IPS DF 6.9 (cell line): ENCODE results near the gene PRKCD.

ENCODE experiments used
- DNase-seq: peaks from one replicate; pipeline ENCODE4 v3.0.0-alpha.2; 2013; ENCODE audit warnings: low read depth, low spot score
- H3K27ac ChIP-seq: one replicate; pipeline ENCODE4 v1.5.1; 2013; ENCODE audit warnings: low read length, control low read depth
- H3K27me3 ChIP-seq: 2 replicates; pipeline ENCODE4 v1.6.1; 2013; ENCODE audit warnings: mild to moderate bottlenecking, low read length; ENCODE audit not compliant: control insufficient read depth, insufficient read depth
- H3K36me3 ChIP-seq: 2 replicates; pipeline ENCODE4 v1.6.1; 2013; ENCODE audit warnings: low read length; ENCODE audit not compliant: control insufficient read depth, insufficient read depth
- H3K4me1 ChIP-seq: 2 replicates; pipeline ENCODE4 v1.6.1; 2013; ENCODE audit warnings: low read length; ENCODE audit not compliant: control insufficient read depth, insufficient read depth
- H3K4me3 ChIP-seq: 2 replicates; pipeline ENCODE4 v1.5.1; 2013; ENCODE audit warnings: mild to moderate bottlenecking, low read length
- H3K9me3 ChIP-seq: 2 replicates; pipeline ENCODE4 v1.6.1; 2013; ENCODE audit warnings: low read length, inconsistent platforms; ENCODE audit not compliant: control insufficient read depth, insufficient read depth
- WGBS: extraction: QIAGEN DNeasy Blood & Tissue Kit; methylation state at CpG from one replicate; pipeline ENCODE4 v1.1.7; 2013; ENCODE audit warnings: mixed read lengths, missing lambda C conversion rate; ENCODE audit not compliant: insufficient read length, insufficient coverage; 5-methylcytosine and 5-hydroxymethylcytosine counted together

PRKCD gene

DNA sequence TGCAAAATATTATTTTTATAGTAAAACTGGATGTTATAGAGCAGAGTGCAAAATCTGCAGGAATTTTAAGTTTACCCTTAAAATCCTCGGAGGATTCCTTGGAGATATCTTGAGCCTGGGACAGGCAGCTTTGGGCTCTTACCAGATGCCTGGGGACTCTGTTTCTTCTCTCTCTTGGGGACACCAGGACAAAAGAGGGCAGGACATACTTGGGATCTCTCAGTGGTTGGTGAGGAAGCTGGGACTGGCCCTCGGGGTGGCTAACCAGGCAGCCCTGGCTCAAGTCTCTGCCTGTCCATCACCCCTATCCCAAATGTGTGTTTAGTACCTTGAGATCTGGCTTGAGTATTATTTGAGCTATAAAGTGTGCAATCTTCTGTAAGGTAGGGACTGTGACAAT lies 56.2 kb downstream of the PRKCD start:
- Histone ChIP-seq H3K27ac (no peak overlapping the region), H3K36me3 (no peaks in the 10 kb centered on the region), H3K4me3 (no peak overlapping the region), H3K27me3 (no peaks in the 10 kb centered on the region), H3K4me1 (no peaks in the 10 kb centered on the region), H3K9me3 (no peaks in the 10 kb centered on the region)
- WGBS, result no CpG with 5 or more reads among the region's 2 CpGs
- DNase-seq, result no peak

DNA sequence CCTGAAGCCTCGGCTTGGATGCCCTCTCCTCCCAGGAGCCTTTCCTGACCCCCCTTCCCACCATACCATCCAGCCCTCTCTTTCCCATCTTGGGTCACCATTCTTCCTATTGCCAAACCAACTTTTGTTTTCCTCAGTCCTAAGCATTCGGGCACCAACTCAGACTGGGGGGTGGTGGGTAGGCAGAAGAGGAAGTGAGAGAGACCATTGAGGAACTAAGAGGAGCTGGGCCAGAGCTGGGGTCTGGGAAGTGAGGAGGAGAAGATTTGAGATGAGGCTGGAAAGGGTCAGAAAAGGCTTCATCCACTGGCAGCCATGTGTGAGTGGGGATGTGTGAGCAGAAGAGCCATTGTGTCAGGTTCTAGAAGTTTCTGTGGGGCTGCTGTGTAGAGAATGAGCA lies 57.1 kb downstream of the PRKCD start:
- no peak overlapping the region for H3K27ac ChIP-seq
- no peaks in the 10 kb centered on the region for H3K9me3 ChIP-seq
- no peaks in the 10 kb centered on the region for H3K36me3 ChIP-seq
- no CpG with 5 or more reads among the region's 2 CpGs for WGBS
- DNase-seq, result no peak
- no peak overlapping the region for H3K4me3 ChIP-seq
- no peaks in the 10 kb centered on the region for H3K27me3 ChIP-seq
- H3K4me1 ChIP-seq, result no peaks in the 10 kb centered on the region

DNA sequence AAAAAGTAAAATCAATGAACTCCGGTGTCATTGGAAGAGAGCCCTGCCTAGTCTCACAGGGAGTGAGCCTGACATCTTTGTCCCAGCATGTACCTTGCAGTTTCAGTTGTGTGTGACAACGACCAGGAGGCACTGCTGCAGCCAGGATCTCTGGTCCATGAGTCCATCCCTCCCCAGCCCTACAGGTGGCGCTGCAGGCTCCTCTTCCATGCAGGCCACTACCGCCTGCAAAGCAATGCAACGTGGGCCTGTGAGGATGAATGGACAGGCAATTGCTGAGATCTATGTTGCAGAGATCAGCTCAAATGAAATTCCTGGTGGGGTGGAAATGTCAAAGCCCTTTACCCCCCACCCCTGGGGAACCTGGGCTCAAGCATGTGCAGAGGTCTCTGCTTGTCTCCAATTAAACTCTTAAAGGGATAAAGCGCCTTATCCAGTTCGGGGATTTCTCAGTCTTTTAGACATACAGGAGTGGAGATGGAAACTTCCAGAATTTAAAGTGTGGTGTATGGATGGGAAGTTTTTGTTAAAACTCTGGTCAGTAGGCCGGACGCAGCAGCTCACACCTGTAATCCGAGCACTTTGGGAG lies 59.0 kb downstream of the PRKCD start:
- H3K9me3 ChIP-seq, result no peaks in the 10 kb centered on the region
- H3K27ac ChIP-seq, result no peak overlapping the region
- no peak overlapping the region for H3K4me3 ChIP-seq
- peaks cover 16% of the 10 kb centered on the region for H3K36me3 ChIP-seq
- no peaks in the 10 kb centered on the region for H3K27me3 ChIP-seq
- WGBS, result no CpG with 5 or more reads among the region's 10 CpGs
- H3K4me1 ChIP-seq, result no peaks in the 10 kb centered on the region
- peak; percentile 80 for DNase-seq

DNA sequence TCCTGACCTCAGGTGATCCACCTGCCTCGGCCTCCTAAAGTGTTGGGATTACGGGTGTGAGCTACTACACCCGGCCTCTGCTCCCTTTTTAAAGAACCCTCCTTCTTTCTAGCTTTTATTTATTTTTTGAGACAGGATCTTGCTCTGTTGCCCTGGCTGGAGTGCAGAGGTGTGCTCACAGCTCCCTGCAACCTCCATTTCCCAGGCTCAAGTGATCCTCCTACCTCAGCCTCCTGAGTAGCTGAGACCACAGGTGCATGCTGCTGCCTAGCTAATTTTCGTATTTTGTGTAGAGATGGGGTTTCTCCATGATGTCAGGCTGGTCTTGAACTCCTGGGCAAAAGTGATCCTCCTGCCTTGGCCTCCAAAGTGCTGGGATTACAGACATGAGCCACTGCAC lies 60.3 kb downstream of the PRKCD start:
- no peak for DNase-seq
- Histone ChIP-seq H3K27me3 (no peaks in the 10 kb centered on the region), H3K27ac (no peak overlapping the region), H3K4me1 (no peaks in the 10 kb centered on the region), H3K9me3 (no peaks in the 10 kb centered on the region), H3K4me3 (no peak overlapping the region), H3K36me3 (peaks cover 27% of the 10 kb centered on the region)
- WGBS, result no CpG with 5 or more reads among the region's 4 CpGs

DNA sequence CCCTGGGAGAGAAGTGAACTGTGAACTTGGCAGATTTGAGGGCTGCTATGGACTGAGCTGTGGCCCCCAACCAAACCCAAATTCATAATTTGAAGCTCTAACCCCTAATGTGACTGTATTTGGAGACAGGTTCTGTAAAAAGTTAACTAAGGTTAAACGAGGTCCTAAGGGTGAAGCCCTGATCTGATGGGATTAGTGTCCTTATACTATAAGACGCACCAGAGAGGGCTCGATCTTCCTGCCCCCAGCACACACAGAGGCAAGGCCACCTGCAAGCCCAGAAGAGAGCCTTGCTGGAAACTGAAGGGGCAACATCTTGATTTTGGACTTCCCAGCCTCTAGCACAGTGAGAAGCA lies 60.8 kb downstream of the PRKCD start:
- Histone ChIP-seq H3K9me3 (no peaks in the 10 kb centered on the region), H3K27ac (no peak overlapping the region), H3K4me3 (no peak overlapping the region), H3K36me3 (peaks cover 32% of the 10 kb centered on the region), H3K4me1 (no peaks in the 10 kb centered on the region), H3K27me3 (no peaks in the 10 kb centered on the region)
- WGBS, result no CpG with 5 or more reads among the region's 3 CpGs
- DNase-seq, result no peak

DNA sequence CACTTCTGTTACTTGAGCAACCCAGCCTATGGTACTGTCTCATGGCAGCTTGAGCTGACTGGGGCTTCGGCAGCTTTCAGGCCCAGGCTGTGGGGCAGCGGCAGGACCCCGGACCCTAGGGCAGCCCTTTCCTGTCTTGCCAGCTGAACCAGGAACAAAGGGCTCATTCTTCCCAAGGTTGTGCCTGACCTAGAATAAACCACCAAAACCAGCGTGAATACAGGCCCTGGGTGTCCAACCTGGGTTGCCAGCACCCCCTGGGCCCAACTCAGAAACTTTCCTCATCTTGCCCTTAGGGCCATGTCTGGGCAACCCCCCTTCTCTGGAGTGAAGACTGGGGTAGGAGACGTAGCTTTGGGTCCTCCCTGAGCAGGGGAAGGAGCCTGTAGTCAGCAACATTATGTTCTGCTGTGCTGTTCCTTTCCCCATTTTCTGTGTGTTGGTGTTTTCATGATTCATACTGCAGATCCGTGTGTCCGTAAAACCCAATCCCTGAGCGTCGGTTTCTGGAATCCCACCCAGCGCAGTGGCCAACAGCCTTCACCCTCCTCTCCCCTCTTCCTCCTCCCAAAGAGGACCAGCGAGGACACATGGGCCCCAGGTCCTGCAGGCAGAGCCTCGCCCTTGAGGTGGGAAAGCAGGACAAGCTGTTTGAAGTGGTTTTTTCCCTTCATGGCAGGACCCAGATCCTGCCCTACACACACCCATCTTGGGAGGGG lies 61.3 kb downstream of the PRKCD start:
- Histone ChIP-seq H3K36me3 (peaks cover 37% of the 10 kb centered on the region), H3K9me3 (no peaks in the 10 kb centered on the region), H3K27ac (no peak overlapping the region), H3K27me3 (no peaks in the 10 kb centered on the region), H3K4me1 (no peaks in the 10 kb centered on the region), H3K4me3 (no peak overlapping the region)
- DNase-seq, result no peak
- no CpG with 5 or more reads among the region's 12 CpGs for WGBS

DNA sequence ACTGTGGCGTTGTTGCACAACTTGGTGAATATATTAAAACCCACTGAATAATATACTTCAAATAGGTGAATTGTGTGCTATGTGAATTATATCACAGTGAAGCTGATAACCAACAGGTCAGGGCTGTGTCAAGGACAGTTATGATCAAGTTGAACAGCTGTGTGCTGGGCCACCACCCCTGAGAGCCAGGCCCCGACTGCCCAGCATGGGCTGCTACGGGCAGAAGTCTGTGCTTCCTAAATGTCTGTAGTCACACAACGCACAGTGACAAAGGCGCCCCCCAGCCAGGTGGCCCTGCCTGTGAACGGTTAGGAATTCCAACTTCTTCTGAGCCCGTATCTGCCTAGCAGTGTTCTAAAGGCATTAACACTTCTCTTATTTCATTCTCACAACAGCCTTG lies 62.0 kb downstream of the PRKCD start:
- Histone ChIP-seq H3K27me3 (no peaks in the 10 kb centered on the region), H3K4me3 (no peak overlapping the region), H3K27ac (no peak overlapping the region), H3K36me3 (peaks cover 44% of the 10 kb centered on the region), H3K9me3 (no peaks in the 10 kb centered on the region), H3K4me1 (no peaks in the 10 kb centered on the region)
- no CpG with 5 or more reads among the region's 7 CpGs for WGBS
- no peak for DNase-seq

DNA sequence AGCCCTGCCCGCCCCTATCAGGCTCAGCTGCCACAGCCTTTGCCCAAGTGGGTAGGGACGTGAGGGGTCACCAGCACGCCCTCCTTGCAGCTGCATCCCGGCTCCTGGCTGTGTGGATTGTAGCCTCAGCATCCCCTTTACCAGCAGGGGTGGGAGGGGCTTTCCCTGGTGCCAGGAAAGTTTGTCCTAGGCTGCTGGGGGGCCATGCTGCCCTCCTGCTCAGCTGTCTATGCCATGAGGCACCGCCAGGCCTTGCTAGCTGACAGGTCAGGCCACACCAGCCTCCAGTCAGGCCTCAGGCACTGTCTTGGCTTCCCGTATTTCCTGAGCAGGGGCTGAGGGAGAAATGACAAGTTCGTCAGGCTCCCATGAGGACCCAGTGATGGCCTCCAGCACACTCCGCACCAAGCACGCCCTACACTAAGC lies 62.5 kb downstream of the PRKCD start:
- Histone ChIP-seq H3K4me1 (no peaks in the 10 kb centered on the region), H3K27ac (no peak overlapping the region), H3K27me3 (no peaks in the 10 kb centered on the region), H3K4me3 (no peak overlapping the region), H3K9me3 (no peaks in the 10 kb centered on the region), H3K36me3 (peaks cover 49% of the 10 kb centered on the region)
- WGBS, result no CpG with 5 or more reads among the region's 9 CpGs
- no peak for DNase-seq

DNA sequence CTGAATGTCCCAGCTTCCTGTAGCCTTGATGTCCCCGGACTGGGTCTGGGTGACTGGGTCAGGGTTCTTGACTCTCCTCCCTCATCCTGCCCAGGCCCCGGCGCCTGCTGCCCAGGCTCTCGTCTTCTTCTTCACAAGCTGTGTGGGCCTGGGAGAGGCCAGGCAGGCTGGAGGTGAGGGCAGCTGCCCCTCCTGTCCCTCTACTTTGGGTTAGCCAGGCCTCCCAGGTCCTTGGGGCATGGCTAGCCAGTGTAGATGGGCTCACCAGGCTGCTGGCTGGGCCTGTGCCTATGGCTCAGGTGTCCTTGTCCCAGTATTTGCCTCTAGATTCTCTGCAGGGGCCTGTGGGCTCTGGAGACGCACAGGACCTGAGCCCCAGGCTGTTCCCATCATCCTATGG lies 63.0 kb downstream of the PRKCD start:
- H3K9me3 ChIP-seq, result no peaks in the 10 kb centered on the region
- H3K4me1 ChIP-seq, result no peaks in the 10 kb centered on the region
- no peak overlapping the region for H3K27ac ChIP-seq
- peaks cover 54% of the 10 kb centered on the region for H3K36me3 ChIP-seq
- no peaks in the 10 kb centered on the region for H3K27me3 ChIP-seq
- DNase-seq, result no peak
- WGBS, result no CpG with 5 or more reads among the region's 5 CpGs
- H3K4me3 ChIP-seq, result no peak overlapping the region

DNA sequence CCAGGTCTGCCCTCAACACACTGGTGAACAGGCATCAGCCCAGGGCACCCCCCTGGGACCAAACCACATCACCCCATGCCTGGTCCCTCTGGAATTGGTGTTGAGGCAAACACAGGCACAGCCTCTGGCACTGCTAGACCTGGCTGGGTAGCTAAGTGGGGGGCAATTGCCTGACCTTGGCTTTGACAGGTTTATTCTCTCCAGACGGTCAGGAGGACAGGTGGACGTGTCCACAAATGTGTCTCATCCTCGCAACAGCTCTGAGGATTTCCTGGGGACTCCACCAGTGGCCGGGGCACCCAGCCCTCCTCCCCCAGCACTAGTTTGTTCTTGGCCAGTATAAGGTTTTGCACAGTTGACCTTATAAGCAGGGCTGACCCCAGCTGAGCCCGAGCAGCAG lies 63.5 kb downstream of the PRKCD start:
- Histone ChIP-seq H3K4me3 (no peak overlapping the region), H3K27me3 (no peaks in the 10 kb centered on the region), H3K9me3 (no peaks in the 10 kb centered on the region), H3K4me1 (no peaks in the 10 kb centered on the region), H3K27ac (no peak overlapping the region), H3K36me3 (peaks cover 59% of the 10 kb centered on the region)
- WGBS, result no CpG with 5 or more reads among the region's 5 CpGs
- no peak for DNase-seq

DNA sequence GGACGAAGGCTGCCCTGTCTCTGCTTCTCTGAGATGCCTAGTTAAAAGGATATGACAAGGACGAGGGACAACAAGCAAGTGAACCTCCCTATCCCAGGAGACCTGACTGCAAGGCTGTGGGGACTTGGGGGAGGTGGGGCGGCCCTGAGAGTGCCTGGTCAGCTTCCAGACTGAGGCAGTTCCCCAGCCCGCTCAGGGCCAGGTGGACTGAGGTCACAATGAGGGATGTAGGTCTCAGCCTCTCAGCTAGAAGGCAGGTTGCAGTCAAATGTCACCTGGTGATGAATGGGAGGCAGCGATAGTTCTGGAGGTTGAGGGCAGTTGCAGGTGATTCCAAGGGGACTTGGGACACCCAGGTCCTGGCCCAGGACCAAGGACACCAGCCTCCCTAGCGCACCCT lies 64.2 kb downstream of the PRKCD start:
- Histone ChIP-seq H3K36me3 (peaks cover 66% of the 10 kb centered on the region), H3K4me1 (no peaks in the 10 kb centered on the region), H3K4me3 (no peak overlapping the region), H3K27me3 (no peaks in the 10 kb centered on the region), H3K9me3 (no peaks in the 10 kb centered on the region), H3K27ac (no peak overlapping the region)
- WGBS, result no CpG with 5 or more reads among the region's 6 CpGs
- DNase-seq, result no peak
